Activated CD4-positive, alpha-beta T cell treated with anti-CD3 and anti-CD28 coated beads for 36 hours (primary cell): ENCODE data around the gene EVA1C. TPM values are rescaled to one million over a fixed set of nuclear protein-coding genes. Genes with fewer than 3 reads are reported as not detected.
A peak's percentile ranks its signal among the peaks of the same experiment; 100 is the strongest.
"Not testable (repeated sequence)": the region's sequence is repeated elsewhere in the genome, so short reads cannot be mapped to it uniquely, and the experiment has no call there.

ENCODE experiments used
- ATAC-seq: fragments of 200-7000 bp; cut with Tn5 transposase; one replicate; pipeline ENCODE4 v1.10.0; 2021; ENCODE audit warnings: mild to moderate bottlenecking, moderate library complexity
- CTCF ChIA-PET: fragments of 350-600 bp; sonication (Branson Sonifier 250); formaldehyde crosslinking; loops from one replicate; lab custom pipeline; 2021; ENCODE audit warnings: antibody characterized with exemption; lab: Charles Lee
- POLR2A ChIA-PET: fragments of 350-600 bp; sonication (Branson Sonifier 250); formaldehyde crosslinking; loops from one replicate; lab custom pipeline; 2021; ENCODE audit warnings: antibody characterized with exemption, inconsistent platforms; lab: Charles Lee
- DNase-seq: peaks from one replicate; pipeline ENCODE4 v3.0.0-alpha.2; 2020
- H3K27ac Mint-ChIP-seq: one replicate; pipeline ENCODE4 v1.8.0; 2021; ENCODE audit warnings: mixed read lengths
- H3K27me3 Mint-ChIP-seq: one replicate; pipeline ENCODE4 v1.8.0; 2021; ENCODE audit warnings: mixed read lengths
- H3K36me3 Mint-ChIP-seq: one replicate; pipeline ENCODE4 v1.8.0; 2021; ENCODE audit warnings: low read depth, mixed read lengths
- H3K4me1 Mint-ChIP-seq: one replicate; pipeline ENCODE4 v1.8.0; 2021; ENCODE audit warnings: mixed read lengths
- H3K4me3 Mint-ChIP-seq: one replicate; pipeline ENCODE4 v1.8.0; 2021; ENCODE audit warnings: mild to moderate bottlenecking, moderate library complexity, mixed read lengths
- H3K9me3 Mint-ChIP-seq: one replicate; pipeline ENCODE4 v1.8.0; 2021; ENCODE audit warnings: low read depth, mixed read lengths
- intact Hi-C, 2 experiments: fragments of 100-400 bp; cut with DNase I in 1 of 2; cut with micrococcal nuclease in 1 of 2; formaldehyde crosslinking; loops; one replicate each; pipeline versions ENCODE4 v1.14.2 to v1.15.1; 2022 to 2024; cut with DNase I, micrococcal nuclease
- total RNA-seq, 2 experiments: library from RNA; stranded (reverse); gene quantifications; one replicate each; pipeline ENCODE4 v1.2.3, GENCODE V29; 2021

Gene EVA1C
- total RNA-seq, 2 experiments from 2014 or later = 9.3 to 10.4 TPM

- no peak overlapping the region for H3K27ac Mint-ChIP-seq
- CTCF ChIA-PET = no interaction called here
- no peak overlapping the region for H3K4me3 Mint-ChIP-seq
- H3K4me1 Mint-ChIP-seq = no peaks in the 10 kb centered on the region
- peaks cover 5% of the 10 kb centered on the region for H3K36me3 Mint-ChIP-seq
- no peaks in the 10 kb centered on the region for H3K27me3 Mint-ChIP-seq
- ATAC-seq (no peak), DNase-seq (no peak)
- H3K9me3 Mint-ChIP-seq = peaks cover 3% of the 10 kb centered on the region
- intact Hi-C loops = no loop called here
- POLR2A ChIA-PET = interaction anchor here (0.6 kb wide), 1 partner anchor 11 kb away, joined by 3 read pairs; no protein-coding TSS in a partner anchor
Observed at GRCh38 chr21:32424674-32425073, 12.2 kb downstream of the EVA1C start.

- intact Hi-C loops = no loop called here
- Mint-ChIP-seq H3K27ac (no peak overlapping the region), H3K27me3 (no peaks in the 10 kb centered on the region), H3K4me3 (no peak overlapping the region), H3K4me1 (no peaks in the 10 kb centered on the region), H3K36me3 (peaks cover 12% of the 10 kb centered on the region), H3K9me3 (peaks cover 3% of the 10 kb centered on the region)
- ChIA-PET CTCF (no interaction called here), POLR2A (no interaction called here)
- no peak for DNase-seq
- no peak for ATAC-seq
Observed at GRCh38 chr21:32425628-32426027, 13.1 kb downstream of the EVA1C start.

DNA sequence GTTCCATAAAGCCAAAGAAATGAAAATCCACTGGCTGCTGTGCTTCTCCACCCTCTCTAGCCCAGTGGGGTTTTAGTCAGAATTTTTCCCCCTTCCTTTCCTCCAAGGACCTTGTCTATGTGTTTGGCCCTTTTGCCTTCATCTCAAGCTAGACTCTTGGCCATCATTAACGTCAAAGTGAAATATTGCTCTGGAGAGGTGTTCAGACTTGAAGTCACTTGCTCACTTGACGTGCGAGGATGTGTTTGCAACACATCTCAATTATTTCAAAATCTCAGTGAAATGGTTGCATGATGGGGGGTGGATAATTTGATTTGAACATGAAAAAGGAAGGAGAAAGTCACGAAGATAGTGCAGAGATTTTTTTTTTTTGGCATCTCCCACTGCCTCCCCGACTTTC lies 13.6 kb downstream of the EVA1C start:
- ChIA-PET POLR2A (no interaction called here), CTCF (interaction anchor here (1.3 kb wide), 1 partner anchor 18 kb away, joined by 3 read pairs; no protein-coding TSS in a partner anchor)
- H3K27ac Mint-ChIP-seq = no peak overlapping the region
- DNase-seq = no peak
- H3K4me1 Mint-ChIP-seq = no peaks in the 10 kb centered on the region
- no peak for ATAC-seq
- no peaks in the 10 kb centered on the region for H3K27me3 Mint-ChIP-seq
- H3K9me3 Mint-ChIP-seq = peaks cover 3% of the 10 kb centered on the region
- peaks cover 14% of the 10 kb centered on the region for H3K36me3 Mint-ChIP-seq
- H3K4me3 Mint-ChIP-seq = no peak overlapping the region
- intact Hi-C loops = no loop called here

GRCh38 chr21:32426592-32427051 lies 14.1 kb downstream of the EVA1C start:
- H3K4me3 Mint-ChIP-seq = no peak overlapping the region
- no peaks in the 10 kb centered on the region for H3K27me3 Mint-ChIP-seq
- intact Hi-C loops = no loop called here
- H3K9me3 Mint-ChIP-seq = peaks cover 3% of the 10 kb centered on the region
- peaks cover 14% of the 10 kb centered on the region for H3K36me3 Mint-ChIP-seq
- H3K4me1 Mint-ChIP-seq = no peaks in the 10 kb centered on the region
- no peak overlapping the region for H3K27ac Mint-ChIP-seq
- DNase-seq (no peak), ATAC-seq (no peak)
- CTCF ChIA-PET = interaction anchor here (1.3 kb wide), 1 partner anchor 19 kb away, joined by 3 read pairs; no protein-coding TSS in a partner anchor
- POLR2A ChIA-PET = no interaction called here

- no peak overlapping the region for H3K27ac Mint-ChIP-seq
- intact Hi-C loops = no loop called here
- no peaks in the 10 kb centered on the region for H3K27me3 Mint-ChIP-seq
- no peaks in the 10 kb centered on the region for H3K4me1 Mint-ChIP-seq
- no peaks in the 10 kb centered on the region for H3K9me3 Mint-ChIP-seq
- ATAC-seq = no peak
- DNase-seq = no peak
- no peak overlapping the region for H3K4me3 Mint-ChIP-seq
- POLR2A ChIA-PET = no interaction called here
- H3K36me3 Mint-ChIP-seq = peaks cover 10% of the 10 kb centered on the region
- CTCF ChIA-PET = interaction anchor here (0.6 kb wide), 1 partner anchor 67 kb away, joined by 3 read pairs; no protein-coding TSS in a partner anchor
Observed at GRCh38 chr21:32427958-32428623, 15.6 kb downstream of the EVA1C start.

DNA sequence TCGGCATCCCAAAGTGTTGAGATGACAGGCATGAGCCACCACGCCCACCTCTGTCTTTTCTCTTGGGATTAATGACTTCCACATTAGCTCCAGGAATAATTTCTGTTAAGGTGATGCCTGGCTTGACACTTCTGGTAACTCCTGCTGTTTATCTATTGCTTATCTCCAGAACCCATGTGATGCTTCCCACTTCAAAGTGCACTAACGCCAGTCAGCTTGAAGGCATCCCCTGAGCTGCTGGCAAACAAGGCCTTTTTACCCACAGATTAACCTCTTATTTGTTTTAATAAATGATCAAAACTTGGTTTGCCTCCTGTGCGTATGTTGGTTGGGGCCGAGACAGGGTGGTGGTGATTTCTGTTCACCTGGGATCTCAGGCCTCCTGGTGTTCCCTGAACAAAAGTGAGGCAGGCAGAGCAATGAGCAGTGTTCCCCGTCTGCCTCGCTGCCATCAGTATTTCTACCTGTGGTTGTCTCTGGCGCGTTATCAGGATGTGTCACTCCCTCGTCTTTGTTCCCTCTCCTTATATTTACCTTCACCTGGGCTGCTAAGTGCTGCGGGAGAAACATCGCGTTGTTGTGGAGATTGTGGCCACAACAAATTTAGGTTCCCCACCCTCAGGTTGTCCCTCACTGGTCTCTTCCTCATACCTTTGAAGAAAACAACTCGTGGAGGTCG lies 20.6 kb downstream of the EVA1C start:
- H3K27me3 Mint-ChIP-seq, H3K4me3 Mint-ChIP-seq, DNase-seq, POLR2A ChIA-PET, CTCF ChIA-PET, H3K27ac Mint-ChIP-seq, H3K4me1 Mint-ChIP-seq, intact Hi-C loops, ATAC-seq, H3K9me3 Mint-ChIP-seq: not testable (repeated sequence)
- peaks cover 11% of the 10 kb centered on the region for H3K36me3 Mint-ChIP-seq

DNA sequence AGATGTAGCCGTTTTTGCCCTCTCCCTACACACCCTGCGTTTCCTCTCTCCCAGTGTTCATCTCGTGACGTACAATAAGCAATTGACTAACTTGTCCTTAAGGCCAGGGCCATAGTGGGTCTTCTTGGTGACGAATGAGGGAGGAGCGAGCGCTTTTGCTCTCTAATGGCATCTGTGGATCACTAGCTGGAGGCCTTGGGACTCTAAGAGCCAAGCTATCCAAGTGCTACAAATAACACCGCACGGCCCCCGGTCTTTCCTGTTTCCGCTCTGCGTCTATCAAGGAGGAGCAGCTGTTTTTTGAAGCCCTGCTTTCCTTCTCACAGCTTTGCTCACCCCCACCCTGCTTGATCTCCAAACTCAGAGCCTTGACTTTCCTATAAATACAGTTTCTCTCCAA lies 25.2 kb downstream of the EVA1C start:
- Mint-ChIP-seq H3K9me3 (no peaks in the 10 kb centered on the region), H3K27me3 (no peaks in the 10 kb centered on the region), H3K36me3 (peaks cover 8% of the 10 kb centered on the region), H3K4me3 (no peak overlapping the region), H3K4me1 (peaks cover 10% of the 10 kb centered on the region), H3K27ac (no peak overlapping the region)
- ATAC-seq (no peak), DNase-seq (peak; percentile 13)
- POLR2A ChIA-PET = no interaction called here
- intact Hi-C loops = no loop called here
- CTCF ChIA-PET = interaction anchor here (0.7 kb wide), 1 partner anchor 133 kb away, joined by 3 read pairs; no protein-coding TSS in a partner anchor

DNA sequence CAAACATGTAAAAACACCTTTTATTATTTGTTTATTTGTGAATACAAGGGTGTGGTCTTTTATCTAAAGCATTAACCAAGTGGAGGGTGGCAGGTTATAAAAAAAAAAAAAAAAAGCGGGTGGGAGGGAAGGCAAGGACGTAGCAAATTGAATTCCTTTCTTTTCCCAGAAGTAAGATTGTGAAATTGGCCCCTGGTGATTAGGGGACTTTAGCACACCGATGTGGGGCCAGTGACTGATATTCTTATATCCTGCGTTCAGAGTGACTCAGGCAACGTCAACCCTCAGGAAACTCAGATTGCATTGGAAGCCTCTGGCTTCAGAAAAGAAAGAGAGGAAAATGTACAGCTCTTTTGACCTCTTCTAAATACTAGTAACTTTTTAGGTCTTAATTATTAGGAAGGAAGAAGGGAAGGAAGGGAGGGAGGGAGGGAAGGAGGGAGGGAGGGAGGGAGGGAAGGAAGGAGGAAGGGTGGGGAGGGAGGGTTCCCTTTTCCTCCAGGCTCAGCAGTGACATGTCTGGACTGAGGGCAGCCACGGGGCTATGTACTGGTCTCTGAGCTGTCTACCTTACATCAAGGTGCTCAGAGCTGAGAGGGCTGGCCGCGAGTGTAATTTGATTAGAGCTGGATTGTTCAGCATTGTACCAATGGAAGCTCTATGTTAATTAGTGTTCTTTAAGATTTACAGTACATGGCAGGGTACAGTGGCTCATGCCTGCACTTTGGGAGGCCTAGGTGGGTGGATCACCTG lies 30.2 kb downstream of the EVA1C start:
- no peaks in the 10 kb centered on the region for H3K27me3 Mint-ChIP-seq
- ChIA-PET CTCF (interaction anchor here (0.6 to 0.7 kb wide), 2 partner anchors 52 to 663 kb away, joined by 3 read pairs; no protein-coding TSS in a partner anchor), POLR2A (no interaction called here)
- no peak for DNase-seq
- H3K36me3 Mint-ChIP-seq = peaks cover 15% of the 10 kb centered on the region
- peaks cover 4% of the 10 kb centered on the region for H3K4me1 Mint-ChIP-seq
- no peak overlapping the region for H3K4me3 Mint-ChIP-seq
- ATAC-seq = no peak
- intact Hi-C loops = no loop called here
- peaks cover 4% of the 10 kb centered on the region for H3K9me3 Mint-ChIP-seq
- H3K27ac Mint-ChIP-seq = no peak overlapping the region

DNA sequence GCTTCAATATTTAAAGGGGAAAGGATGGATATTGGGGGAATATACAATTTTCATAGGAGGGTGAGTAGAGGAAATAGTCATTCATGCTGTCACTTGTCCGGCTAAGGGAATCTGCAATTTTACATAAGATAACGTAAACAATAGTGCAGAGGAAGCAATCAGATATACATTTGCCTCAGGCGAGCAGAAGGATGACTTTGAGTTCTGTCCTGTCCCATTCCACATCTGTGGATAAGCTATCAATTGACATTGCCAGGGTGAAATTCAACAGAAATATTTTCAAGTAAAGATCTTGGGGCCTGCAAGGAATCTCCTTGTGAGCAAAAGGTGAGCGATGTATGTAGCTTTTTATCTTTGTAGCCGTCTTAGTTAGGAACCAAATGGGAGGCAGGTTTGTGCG lies 32.6 kb downstream of the EVA1C start:
- no peaks in the 10 kb centered on the region for H3K27me3 Mint-ChIP-seq
- ChIA-PET POLR2A (no interaction called here), CTCF (no interaction called here)
- no peaks in the 10 kb centered on the region for H3K4me1 Mint-ChIP-seq
- no peak overlapping the region for H3K27ac Mint-ChIP-seq
- peaks cover 12% of the 10 kb centered on the region for H3K36me3 Mint-ChIP-seq
- H3K4me3 Mint-ChIP-seq = no peak overlapping the region
- intact Hi-C loops = no loop called here
- H3K9me3 Mint-ChIP-seq = peaks cover 4% of the 10 kb centered on the region
- ATAC-seq = no peak
- DNase-seq = no peak

DNA sequence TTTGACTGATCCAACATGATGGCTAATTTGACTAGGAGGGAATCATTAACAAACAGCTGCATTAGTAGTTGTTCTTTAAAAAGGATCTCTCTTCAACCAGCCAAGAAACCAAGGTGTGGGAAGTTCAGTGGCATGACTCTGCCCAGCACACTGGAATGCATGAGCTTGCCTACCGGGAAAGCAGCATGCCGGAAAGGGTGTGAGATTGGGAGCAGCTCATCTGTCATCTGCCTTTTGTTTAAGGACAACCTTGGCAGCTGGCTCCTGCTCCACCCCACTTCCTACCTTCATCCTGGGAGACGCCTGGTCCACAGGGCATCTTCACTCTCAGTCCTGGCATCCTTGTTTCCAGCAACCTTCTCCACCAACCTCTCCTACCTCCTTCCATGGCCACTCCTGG lies 33.9 kb downstream of the EVA1C start:
- H3K4me1 Mint-ChIP-seq, POLR2A ChIA-PET, H3K4me3 Mint-ChIP-seq, intact Hi-C loops, H3K27me3 Mint-ChIP-seq, H3K27ac Mint-ChIP-seq, DNase-seq, ATAC-seq, H3K9me3 Mint-ChIP-seq: not testable (repeated sequence)
- CTCF ChIA-PET = interaction anchor here (0.6 kb wide), 1 partner anchor 239 kb away, joined by 3 read pairs; no protein-coding TSS in a partner anchor
- peaks cover 12% of the 10 kb centered on the region for H3K36me3 Mint-ChIP-seq

- POLR2A ChIA-PET = no interaction called here
- no peak overlapping the region for H3K27ac Mint-ChIP-seq
Observed at GRCh38 chr21:32447224-32447623, 34.7 kb downstream of the EVA1C start.

More at GRCh38 chr21:32447224-32447623, 34.7 kb downstream of the EVA1C start:
- DNase-seq = no peak
- H3K9me3 Mint-ChIP-seq = peaks cover 4% of the 10 kb centered on the region
- H3K4me1 Mint-ChIP-seq = no peaks in the 10 kb centered on the region
- H3K36me3 Mint-ChIP-seq = peaks cover 12% of the 10 kb centered on the region
- no peaks in the 10 kb centered on the region for H3K27me3 Mint-ChIP-seq
- ATAC-seq = no peak
- H3K4me3 Mint-ChIP-seq = no peak overlapping the region
- CTCF ChIA-PET = interaction anchor here (0.7 kb wide), 1 partner anchor 11 kb away, joined by 3 read pairs; no protein-coding TSS in a partner anchor
- intact Hi-C loops = no loop called here
